ENCODE measurements around the gene GTF2IRD1.

The GTF2IRD1 gene

DNA sequence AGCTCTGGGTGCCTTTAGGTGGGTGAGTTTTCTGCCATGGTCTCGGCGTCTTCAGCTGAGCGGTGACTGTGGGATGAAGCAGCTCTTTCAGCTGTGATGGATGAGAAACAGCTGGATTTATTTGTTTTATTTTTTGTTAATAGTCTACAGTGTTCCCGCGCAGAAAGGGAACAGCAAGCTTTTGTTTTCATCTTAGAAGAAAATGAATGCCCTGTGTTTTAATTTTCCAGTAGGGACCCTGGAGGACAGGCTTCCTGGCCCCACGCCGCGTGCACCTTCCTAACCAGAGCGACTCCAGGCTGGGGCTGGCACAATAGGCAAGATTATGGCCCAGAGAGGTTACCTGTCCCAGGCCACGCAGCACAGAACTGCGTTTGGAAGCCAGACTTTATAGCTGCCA, 57.6 kb downstream of the GTF2IRD1 start:
- no peak for DNase-seq (ENCODE audit: low read depth)
- TF ChIP-seq, protein P1, sequence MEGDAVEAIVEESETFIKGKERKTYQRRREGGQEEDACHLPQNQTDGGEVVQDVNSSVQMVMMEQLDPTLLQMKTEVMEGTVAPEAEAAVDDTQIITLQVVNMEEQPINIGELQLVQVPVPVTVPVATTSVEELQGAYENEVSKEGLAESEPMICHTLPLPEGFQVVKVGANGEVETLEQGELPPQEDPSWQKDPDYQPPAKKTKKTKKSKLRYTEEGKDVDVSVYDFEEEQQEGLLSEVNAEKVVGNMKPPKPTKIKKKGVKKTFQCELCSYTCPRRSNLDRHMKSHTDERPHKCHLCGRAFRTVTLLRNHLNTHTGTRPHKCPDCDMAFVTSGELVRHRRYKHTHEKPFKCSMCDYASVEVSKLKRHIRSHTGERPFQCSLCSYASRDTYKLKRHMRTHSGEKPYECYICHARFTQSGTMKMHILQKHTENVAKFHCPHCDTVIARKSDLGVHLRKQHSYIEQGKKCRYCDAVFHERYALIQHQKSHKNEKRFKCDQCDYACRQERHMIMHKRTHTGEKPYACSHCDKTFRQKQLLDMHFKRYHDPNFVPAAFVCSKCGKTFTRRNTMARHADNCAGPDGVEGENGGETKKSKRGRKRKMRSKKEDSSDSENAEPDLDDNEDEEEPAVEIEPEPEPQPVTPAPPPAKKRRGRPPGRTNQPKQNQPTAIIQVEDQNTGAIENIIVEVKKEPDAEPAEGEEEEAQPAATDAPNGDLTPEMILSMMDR (conservative IDR thresholded peaks at IDR 0.05; ENCODE audit: low read depth, low read length) = no peak
- H3K4me3 ChIP-seq (ENCODE audit: low read length) = no peak overlapping the region

DNA sequence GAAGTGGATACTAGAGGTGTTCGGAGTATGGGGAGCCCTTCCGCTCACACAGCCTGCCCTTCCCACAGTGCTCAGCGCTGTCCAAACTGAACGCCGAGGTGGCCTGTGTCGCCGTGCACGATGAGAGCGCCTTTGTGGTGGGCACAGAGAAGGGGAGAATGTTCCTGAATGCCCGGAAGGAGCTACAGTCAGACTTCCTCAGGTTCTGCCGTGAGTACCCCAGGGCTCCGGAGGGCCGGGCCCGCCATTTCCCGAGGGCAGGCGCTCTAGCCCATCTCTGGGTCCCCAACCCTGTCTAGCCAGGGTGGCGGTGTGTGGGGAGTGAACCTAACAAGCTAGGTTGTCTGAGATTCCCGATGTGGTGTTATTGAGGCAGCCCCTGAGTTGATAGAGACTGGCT, 59.1 kb downstream of the GTF2IRD1 start:
- no peak for DNase-seq (ENCODE audit: low read depth)
- TF ChIP-seq, protein P1 (conservative IDR thresholded peaks at IDR 0.05; ENCODE audit: low read depth, low read length) = no peak
- no peak overlapping the region for H3K4me3 ChIP-seq (ENCODE audit: low read length)

DNA sequence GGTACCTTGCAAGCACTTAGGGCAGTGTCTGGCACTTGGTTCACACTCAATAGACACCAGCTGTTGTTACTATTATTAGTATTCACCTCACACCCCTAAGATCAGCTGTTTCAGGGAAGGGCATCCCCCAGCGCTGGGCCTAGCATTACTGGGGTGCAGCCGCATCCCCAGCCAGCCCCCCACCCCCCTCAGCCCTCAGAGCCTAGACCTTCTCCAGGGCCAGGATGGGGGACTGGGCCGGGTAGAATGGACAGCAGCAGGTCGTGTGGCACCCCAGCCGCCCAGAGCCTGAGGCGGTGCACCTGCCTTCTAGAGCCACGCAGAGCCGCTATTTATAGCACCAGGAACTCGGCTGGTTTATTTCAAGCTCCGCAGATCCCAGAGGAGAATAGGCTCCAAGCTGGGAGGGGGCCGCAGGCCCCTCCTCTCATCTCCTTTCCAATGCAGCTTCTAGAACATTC, 60.5 kb downstream of the GTF2IRD1 start:
- DNase-seq (ENCODE audit: low read depth) = no peak
- no peak overlapping the region for H3K4me3 ChIP-seq (ENCODE audit: low read length)
- TF ChIP-seq, protein P1 (conservative IDR thresholded peaks at IDR 0.05; ENCODE audit: low read depth, low read length) = no peak

DNA sequence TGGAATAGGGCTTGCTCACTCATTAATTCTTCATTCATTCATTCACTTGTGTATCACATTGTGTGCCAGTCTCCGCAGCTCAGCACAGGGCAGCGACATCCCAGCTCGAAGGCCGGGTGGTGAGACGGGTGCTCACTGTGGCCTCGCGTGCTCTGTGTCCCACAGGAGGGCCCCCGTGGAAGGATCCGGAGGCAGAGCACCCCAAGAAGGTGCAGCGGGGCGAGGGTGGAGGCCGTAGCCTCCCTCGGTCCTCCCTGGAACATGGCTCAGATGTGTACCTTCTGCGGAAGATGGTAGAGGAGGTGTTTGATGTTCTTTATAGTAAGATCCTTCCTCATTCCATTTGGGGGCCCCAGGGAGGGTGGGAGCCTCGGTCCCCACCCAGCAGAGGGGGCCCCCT, 61.6 kb downstream of the GTF2IRD1 start:
- no peak for DNase-seq (ENCODE audit: low read depth)
- H3K4me3 ChIP-seq (ENCODE audit: low read length) = no peak overlapping the region
- TF ChIP-seq, protein P1 (conservative IDR thresholded peaks at IDR 0.05; ENCODE audit: low read depth, low read length) = no peak

DNA sequence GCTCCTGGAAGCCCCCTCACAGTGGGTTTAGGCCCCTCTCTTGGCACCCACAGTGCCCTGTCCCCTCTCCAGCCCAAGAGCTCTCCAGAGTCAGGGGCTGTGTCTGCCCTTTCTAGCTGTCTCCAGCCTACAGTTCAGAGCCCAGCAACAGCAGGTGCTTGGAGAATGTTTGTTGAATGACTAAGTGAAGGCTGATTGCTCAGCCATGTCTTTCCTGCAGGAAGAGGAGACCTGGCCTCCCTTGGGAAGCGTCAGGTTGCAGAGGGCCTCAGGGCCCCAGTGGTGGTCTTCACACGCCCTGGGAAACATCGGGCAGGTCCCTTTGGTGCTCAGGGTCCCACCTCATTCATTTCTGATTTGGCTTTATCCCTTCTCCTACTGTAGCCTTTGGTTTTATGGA, 62.5 kb downstream of the GTF2IRD1 start:
- H3K4me3 ChIP-seq (ENCODE audit: low read length) = no peak overlapping the region
- no peak for DNase-seq (ENCODE audit: low read depth)
- TF ChIP-seq, protein P1 (conservative IDR thresholded peaks at IDR 0.05; ENCODE audit: low read depth, low read length) = no peak

DNA sequence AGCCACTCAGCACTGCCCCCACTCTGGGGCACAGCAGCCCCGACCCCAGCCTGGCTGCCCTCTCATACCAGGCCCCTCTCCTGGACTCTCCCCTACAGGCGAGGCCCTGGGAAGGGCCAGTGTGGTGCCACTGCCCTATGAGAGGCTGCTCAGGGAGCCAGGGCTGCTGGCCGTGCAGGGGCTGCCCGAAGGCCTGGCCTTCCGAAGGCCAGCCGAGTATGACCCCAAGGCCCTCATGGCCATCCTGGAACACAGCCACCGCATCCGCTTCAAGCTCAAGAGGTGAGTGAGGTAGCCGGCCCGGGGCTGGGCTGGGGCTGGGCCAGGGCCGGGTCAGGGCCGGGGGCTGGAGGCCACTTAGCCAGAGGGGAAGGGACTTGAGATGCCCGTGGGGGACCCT, 64.3 kb downstream of the GTF2IRD1 start:
- TF ChIP-seq, protein P1 (conservative IDR thresholded peaks at IDR 0.05; ENCODE audit: low read depth, low read length) = no peak
- no peak overlapping the region for H3K4me3 ChIP-seq (ENCODE audit: low read length)
- no peak for DNase-seq (ENCODE audit: low read depth)

GRCh38 chr7:74518654-74519053, 64.9 kb downstream of the GTF2IRD1 start:
- TF ChIP-seq, protein P1 (conservative IDR thresholded peaks at IDR 0.05; ENCODE audit: low read depth, low read length) = no peak
- DNase-seq (ENCODE audit: low read depth) = no peak
- no peak overlapping the region for H3K4me3 ChIP-seq (ENCODE audit: low read length)
